Naive thymus-derived CD8-positive, alpha-beta T cell (primary cell): Measurements from ENCODE around the gene TEX44. TPM values are rescaled to one million over a fixed set of nuclear protein-coding genes. Genes with fewer than 3 reads are reported as not detected.

Experiments
- ATAC-seq, 2 donors: fragments of 150-1000 bp; cut with Tn5 transposase in 1 of 2; sonication (Bioruptor Pico), chemical (Tn5 transposase) in 1 of 2; 1 replicate in 1 of 2; 2 replicates in 1 of 2; pipeline ENCODE4 v1.10.0; 2021; ENCODE audit warnings: mild to moderate bottlenecking in 2 of 2, moderate library complexity in 2 of 2
- POLR2A ChIA-PET: fragments of 350-600 bp; sonication (Branson Sonifier 250); formaldehyde crosslinking; loops from one replicate; lab custom pipeline; 2021; ENCODE audit warnings: antibody characterized with exemption; lab: Charles Lee
- DNase-seq, 10 donors: peaks; one replicate each; pipeline versions ENCODE4 v3.0.0 to v3.0.0-alpha.2; 2020 to 2022
- H3K27ac Mint-ChIP-seq, 10 donors: one replicate each; pipeline ENCODE4 v1.8.0; 2020 to 2022; ENCODE audit warnings: mild to moderate bottlenecking in 10 of 10, mixed read lengths in 10 of 10, moderate library complexity in 4 of 10, inconsistent platforms in 1 of 10
- H3K27me3 Mint-ChIP-seq, 5 donors: one replicate each; pipeline ENCODE4 v1.8.0; 2021 to 2022; ENCODE audit warnings: mixed read lengths in 5 of 5
- H3K36me3 Mint-ChIP-seq, 3 donors: one replicate each; pipeline ENCODE4 v1.8.0; 2020 to 2022; ENCODE audit warnings: mixed read lengths in 3 of 3, mild to moderate bottlenecking in 2 of 3, inconsistent platforms in 1 of 3
- H3K4me1 Mint-ChIP-seq, 4 donors: one replicate each; pipeline ENCODE4 v1.8.0; 2021 to 2022; ENCODE audit warnings: mixed read lengths in 4 of 4
- H3K4me3 Mint-ChIP-seq, 10 donors: one replicate each; pipeline ENCODE4 v1.8.0; 2020 to 2022; ENCODE audit warnings: mild to moderate bottlenecking in 10 of 10, mixed read lengths in 10 of 10, moderate library complexity in 6 of 10, inconsistent platforms in 1 of 10
- H3K9me3 Mint-ChIP-seq, 9 donors: one replicate each; pipeline ENCODE4 v1.8.0; 2020 to 2022; ENCODE audit warnings: mixed read lengths in 9 of 9, mild to moderate bottlenecking in 3 of 9, inconsistent platforms in 1 of 9, moderate library complexity in 1 of 9
- polyA plus RNA-seq, 3 donors: library from polyadenylated mRNA; unstranded; fragments of 300-500 nt; fragmentation: Illumina TruSeq; gene quantifications; one replicate each; pipeline ENCODE4 v1.2.3, GENCODE V29; 2021
- total RNA-seq, 8 experiments: library from RNA in 2 of 8; stranded (reverse) in 2 of 8; gene quantifications; one replicate each; pipeline ENCODE4 v1.2.3 and lab custom pipeline; 2021 to 2026

TEX44 gene
- total and polyA plus RNA-seq, 5 experiments from 2014 or later: not detected

DNA sequence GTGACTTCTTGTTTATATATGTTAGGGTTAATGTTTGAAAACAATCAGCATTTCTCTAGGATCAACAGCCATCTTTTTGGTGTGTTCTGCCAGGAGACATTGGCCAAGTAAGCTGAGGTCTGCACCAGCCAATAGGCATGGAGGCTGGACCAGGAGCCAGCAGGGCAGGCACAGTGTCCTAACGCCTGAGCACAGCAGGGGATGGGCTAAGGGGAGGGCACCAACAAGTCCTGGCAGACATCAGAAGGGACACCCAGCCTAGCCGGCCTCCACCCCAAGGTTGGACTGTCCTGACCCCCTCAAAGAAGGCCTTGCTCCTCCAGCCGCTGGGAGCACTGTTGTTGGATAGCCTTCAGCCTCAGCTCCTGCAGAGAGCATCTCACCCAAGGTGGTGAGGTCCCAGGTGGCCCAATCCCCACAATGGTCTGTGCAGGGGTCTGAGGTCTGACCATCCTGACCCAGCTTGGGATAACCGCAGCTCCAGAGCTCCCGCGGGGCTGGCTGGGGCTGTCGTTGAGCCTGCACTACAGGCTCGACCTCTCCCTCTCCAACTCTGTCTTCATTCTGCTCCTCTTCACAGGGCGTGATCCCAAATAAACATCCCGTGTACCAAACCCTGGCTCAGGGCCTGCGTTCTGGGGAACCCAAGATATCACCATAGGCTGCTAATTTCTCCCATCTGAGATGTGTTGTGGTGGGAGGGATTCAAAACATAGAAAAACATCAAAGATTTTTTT, 8.1 kb downstream of the TEX44 start:
- no peak for ATAC-seq
- POLR2A ChIA-PET: interaction anchor here (0.5 kb wide), 1 partner anchor 8 kb away, joined by 3 read pairs; no protein-coding TSS in a partner anchor
- Mint-ChIP-seq H3K4me1 (peaks cover 7 to 22% (median 9%) of the 10 kb centered on the region in 4 donors), H3K27me3 (peaks cover 0 to 3% (median 0%) of the 10 kb centered on the region in 5 donors), H3K27ac (peak overlapping the region in 2 of 10 donors; percentile 72 to 79), H3K36me3 (no peaks in the 10 kb centered on the region), H3K4me3 (no peak overlapping the region), H3K9me3 (no peaks in the 10 kb centered on the region)
- no peak for DNase-seq

- POLR2A ChIA-PET: no interaction called here
- peak; percentile 29 to 37 for ATAC-seq
- DNase-seq: peak; percentile 42 to 87 (median 68)
- H3K36me3 Mint-ChIP-seq: no peaks in the 10 kb centered on the region
- peak overlapping the region in 9 of 10 donors; percentile 6 to 96 (median 86) for H3K27ac Mint-ChIP-seq
- H3K4me1 Mint-ChIP-seq: peaks cover 7 to 25% (median 9%) of the 10 kb centered on the region in 4 donors
- no peaks in the 10 kb centered on the region for H3K9me3 Mint-ChIP-seq
- H3K4me3 Mint-ChIP-seq: peak overlapping the region in 3 of 10 donors; percentile 31 to 68 (median 62)
- H3K27me3 Mint-ChIP-seq: peaks cover 0 to 7% (median 0%) of the 10 kb centered on the region in 5 donors
These were observed 8.9 kb downstream of the TEX44 start for GRCh38 chr2:231601356-231602229.

- Mint-ChIP-seq H3K4me1 (peaks cover 7 to 25% (median 9%) of the 10 kb centered on the region in 4 donors), H3K36me3 (no peaks in the 10 kb centered on the region), H3K27me3 (peaks cover 0 to 7% (median 0%) of the 10 kb centered on the region in 5 donors), H3K4me3 (peak overlapping the region in 4 of 10 donors; percentile 30 to 67 (median 45)), H3K9me3 (no peaks in the 10 kb centered on the region), H3K27ac (peak overlapping the region in 9 of 10 donors; percentile 29 to 96 (median 88))
- DNase-seq: no peak
- POLR2A ChIA-PET: no interaction called here
- ATAC-seq: no peak
These were observed 10.3 kb downstream of the TEX44 start for GRCh38 chr2:231602859-231603467.

DNA sequence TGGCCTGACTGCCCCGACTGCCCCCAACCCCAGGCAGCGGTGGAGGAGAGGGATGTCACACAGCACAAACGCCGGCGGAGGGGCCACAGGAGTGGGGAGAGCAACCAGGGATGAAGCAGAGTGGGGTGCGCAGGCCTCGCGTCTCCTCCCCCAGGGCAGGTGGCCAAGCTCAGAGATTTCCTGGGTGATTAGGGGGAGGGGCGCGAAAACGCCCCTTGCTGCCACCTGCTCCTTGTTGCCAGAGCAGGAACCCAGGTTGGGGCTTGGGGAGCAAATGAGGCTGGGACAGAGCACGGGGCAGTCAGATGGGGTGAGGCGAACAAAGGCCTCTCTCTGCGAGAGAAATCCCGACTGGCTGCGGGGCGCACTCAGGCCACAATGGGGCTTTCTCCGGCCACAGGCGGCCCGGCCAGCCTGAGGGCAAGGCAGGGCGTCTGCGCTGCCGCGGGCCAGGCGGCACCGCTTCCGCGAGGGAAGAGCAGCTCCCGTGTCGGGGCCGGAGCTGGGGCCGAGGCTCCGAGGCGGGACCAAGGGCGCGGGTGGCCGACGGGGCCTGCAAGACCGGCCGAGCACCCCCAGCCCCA, 11.5 kb downstream of the TEX44 start:
- peak in 4 of 10 donors; percentile 28 to 55 (median 50) for DNase-seq
- Mint-ChIP-seq H3K9me3 (no peaks in the 10 kb centered on the region), H3K36me3 (no peaks in the 10 kb centered on the region), H3K4me3 (peak overlapping the region; percentile 39 to 81 (median 66)), H3K27me3 (peaks cover 0 to 7% (median 0%) of the 10 kb centered on the region in 5 donors), H3K27ac (peak overlapping the region in 9 of 10 donors; percentile 29 to 96 (median 88)), H3K4me1 (peaks cover 7 to 25% (median 9%) of the 10 kb centered on the region in 4 donors)
- ATAC-seq: peak in 1 of 2 donors; percentile 13
- POLR2A ChIA-PET: interaction anchor here (0.7 to 1.7 kb wide), 8 partner anchors 10 to 106 kb away, joined by 3 to 6 read pairs (median 4); partner anchors contain the start of gene PTMA

DNA sequence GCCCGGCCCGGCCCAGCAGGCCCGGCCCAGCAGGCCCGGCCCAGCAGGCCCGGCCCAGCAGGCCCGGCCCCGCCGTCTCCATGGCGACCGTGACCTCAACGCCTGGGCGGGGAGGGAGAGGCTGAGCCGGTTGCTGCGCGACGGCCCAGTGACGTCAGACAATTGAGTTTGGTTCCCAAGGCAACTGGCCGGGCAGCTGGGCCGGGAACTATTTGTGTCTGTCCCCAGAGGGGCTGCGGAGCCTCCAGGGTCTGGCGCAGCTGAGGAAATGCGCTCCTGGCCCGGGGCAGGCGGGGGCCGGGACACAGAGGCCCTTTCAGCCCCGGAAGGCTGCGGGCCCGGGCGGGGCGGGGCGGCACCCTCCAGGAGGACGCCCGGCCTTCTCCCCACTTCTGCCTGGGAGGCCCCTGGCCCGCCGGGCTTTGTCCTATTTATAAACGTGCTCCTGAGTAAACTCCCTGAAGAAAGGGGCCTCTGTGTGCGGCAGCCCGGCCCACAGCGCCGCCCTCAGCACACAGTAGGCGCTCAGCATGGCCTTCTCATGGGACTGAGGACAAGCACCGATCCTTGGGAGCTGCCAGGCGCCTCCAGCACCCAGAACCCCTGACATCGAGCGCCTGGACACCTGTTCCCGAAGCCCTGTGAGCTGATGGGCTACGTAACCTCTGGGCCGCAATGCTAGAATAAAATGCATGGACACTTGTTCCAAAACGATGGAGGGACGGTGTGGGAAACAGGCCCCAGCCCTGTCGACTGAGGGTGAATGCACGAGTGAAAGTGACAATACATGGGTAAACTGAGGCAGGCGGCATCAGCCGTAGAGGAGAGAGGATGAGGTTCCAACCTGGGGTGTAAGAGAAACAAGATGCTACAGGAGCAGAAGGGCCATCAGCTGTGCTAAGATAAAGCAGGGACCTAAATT, 12.3 kb downstream of the TEX44 start:
- peak; percentile 90 to 99 (median 94) for DNase-seq
- no peaks in the 10 kb centered on the region for H3K9me3 Mint-ChIP-seq
- POLR2A ChIA-PET: interaction anchor here (0.7 to 1.7 kb wide), 7 partner anchors 9 to 103 kb away, joined by 3 to 6 read pairs (median 4); partner anchors contain the start of gene PTMA
- H3K36me3 Mint-ChIP-seq: no peaks in the 10 kb centered on the region
- ATAC-seq: peak; percentile 82
- peak overlapping the region; percentile 61 to 84 (median 70) for H3K4me3 Mint-ChIP-seq
- H3K27me3 Mint-ChIP-seq: peaks cover 0 to 7% (median 0%) of the 10 kb centered on the region in 5 donors
- peaks cover 7 to 25% (median 9%) of the 10 kb centered on the region in 4 donors for H3K4me1 Mint-ChIP-seq
- H3K27ac Mint-ChIP-seq: peak overlapping the region; percentile 60 to 97 (median 92)

DNA sequence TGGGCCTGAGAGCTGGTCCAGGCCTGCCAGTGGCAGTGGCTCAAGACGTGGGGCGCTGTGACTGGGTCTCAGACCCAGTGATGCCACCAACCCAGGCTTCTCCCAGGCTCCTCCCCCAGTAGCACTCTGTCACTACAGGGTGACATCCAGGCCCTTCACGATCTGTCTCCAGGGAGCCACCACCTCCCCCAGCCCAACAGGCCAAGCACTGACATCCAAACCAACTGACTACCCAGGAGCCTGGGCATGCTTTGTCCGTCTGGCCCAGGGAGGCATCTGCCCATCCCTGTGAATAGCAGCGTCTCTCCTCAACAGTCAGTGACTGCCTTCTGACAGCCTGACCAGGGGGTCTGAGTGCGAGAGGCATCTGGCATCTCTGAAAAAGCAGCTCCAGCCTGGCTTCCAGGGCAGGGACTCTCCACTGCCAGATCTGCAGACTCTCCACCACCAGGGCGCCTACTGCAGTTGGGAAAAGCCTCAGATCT, 13.0 kb downstream of the TEX44 start:
- Mint-ChIP-seq H3K36me3 (no peaks in the 10 kb centered on the region), H3K9me3 (no peaks in the 10 kb centered on the region), H3K27me3 (peaks cover 0 to 7% (median 0%) of the 10 kb centered on the region in 5 donors), H3K27ac (peak overlapping the region in 9 of 10 donors; percentile 69 to 97 (median 91)), H3K4me3 (peak overlapping the region; percentile 41 to 76 (median 63)), H3K4me1 (peaks cover 7 to 27% (median 9%) of the 10 kb centered on the region in 4 donors)
- DNase-seq: no peak
- POLR2A ChIA-PET: interaction anchor here (0.7 to 1.6 kb wide), 3 partner anchors 56 to 70 kb away, joined by 3 to 6 read pairs (median 4); no protein-coding TSS in a partner anchor
- ATAC-seq: no peak

DNA sequence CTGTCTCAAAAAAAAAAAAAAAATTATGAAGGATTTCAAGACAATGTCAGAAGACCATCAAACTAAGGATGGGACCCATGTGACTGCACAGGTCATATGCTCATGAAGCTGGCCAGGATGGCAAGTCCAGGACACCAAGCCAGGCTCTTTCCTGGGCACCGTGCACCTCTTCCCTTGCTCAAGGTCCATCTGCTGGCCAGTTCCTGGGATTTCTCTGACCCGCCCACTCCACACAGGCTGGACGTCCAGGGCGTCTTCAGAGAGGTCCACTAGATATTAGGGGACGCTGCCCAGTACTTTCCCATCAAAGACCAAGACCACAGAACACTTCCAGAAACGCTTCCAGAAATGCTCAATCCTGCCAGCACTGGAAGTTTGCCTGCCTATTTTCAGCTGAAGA, 14.3 kb downstream of the TEX44 start:
- Mint-ChIP-seq H3K27ac (peak overlapping the region in 4 of 10 donors; percentile 63 to 96 (median 89)), H3K4me3 (no peak overlapping the region)
- POLR2A ChIA-PET: interaction anchor here (0.6 to 0.7 kb wide), 2 partner anchors 21 to 1883 kb away, joined by 3 to 5 read pairs; no protein-coding TSS in a partner anchor

DNA sequence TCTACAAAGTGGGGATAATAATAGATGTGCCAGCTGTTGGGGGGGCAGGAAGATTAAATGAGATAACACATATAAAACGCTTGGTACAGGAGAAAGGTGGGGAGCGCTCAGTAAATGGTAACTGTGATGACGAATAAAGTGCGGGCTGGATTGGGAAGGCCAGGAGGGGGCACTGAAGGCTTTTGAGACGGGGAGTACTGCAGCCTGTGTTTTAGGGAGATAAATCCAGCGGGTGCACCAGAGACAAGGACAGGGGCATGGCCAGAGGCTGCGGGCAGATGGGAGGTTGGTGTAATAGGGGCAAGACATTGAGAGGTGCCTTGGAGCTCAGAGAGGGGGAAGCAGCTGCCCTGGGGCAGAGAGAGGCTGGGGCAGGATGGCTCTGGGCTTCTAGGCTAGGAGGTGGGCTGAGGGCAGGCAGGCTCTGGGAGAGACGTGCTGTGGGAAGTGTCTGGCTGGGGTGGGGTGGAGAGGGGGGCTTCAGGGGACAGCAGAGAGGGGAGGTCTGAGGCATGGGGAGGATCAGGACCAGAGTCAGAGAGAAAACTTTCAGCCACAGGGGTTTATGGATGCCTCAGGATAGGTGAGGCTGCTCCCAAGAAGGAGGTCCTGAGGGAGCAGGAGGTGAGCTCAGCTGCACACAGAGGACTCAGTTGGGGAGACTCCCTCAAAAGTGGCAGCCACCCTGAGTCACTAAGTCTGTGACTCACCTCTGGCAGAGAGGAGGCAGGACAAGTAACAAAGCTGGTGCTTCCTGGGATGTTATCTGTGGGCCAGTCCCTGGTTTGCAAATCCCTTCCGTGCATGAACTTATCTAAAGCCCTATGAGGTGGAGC, 18.8 kb downstream of the TEX44 start:
- DNase-seq (no peak), ATAC-seq (no peak)
- H3K36me3 Mint-ChIP-seq: no peaks in the 10 kb centered on the region
- H3K9me3 Mint-ChIP-seq: no peaks in the 10 kb centered on the region
- H3K27ac Mint-ChIP-seq: peak overlapping the region in 6 of 10 donors; percentile 28 to 77 (median 63)
- H3K27me3 Mint-ChIP-seq: no peaks in the 10 kb centered on the region
- H3K4me3 Mint-ChIP-seq: peak overlapping the region in 3 of 10 donors; percentile 30 to 84 (median 60)
- POLR2A ChIA-PET: interaction anchor here (1.6 to 5.7 kb wide), 4 partner anchors 65 to 102 kb away, joined by 5 to 53 read pairs (median 40); partner anchors contain the start of gene PTMA
- H3K4me1 Mint-ChIP-seq: peaks cover 7 to 37% (median 24%) of the 10 kb centered on the region in 4 donors

More for the DNA sequence above, 14.3 kb downstream of the TEX44 start:
- no peak for ATAC-seq
- no peaks in the 10 kb centered on the region for H3K36me3 Mint-ChIP-seq
- peaks cover 5 to 33% (median 9%) of the 10 kb centered on the region in 4 donors for H3K4me1 Mint-ChIP-seq
- no peak for DNase-seq
- peaks cover 0 to 5% (median 0%) of the 10 kb centered on the region in 5 donors for H3K27me3 Mint-ChIP-seq
- H3K9me3 Mint-ChIP-seq: no peaks in the 10 kb centered on the region

GRCh38 chr2:231612109-231612455, 19.4 kb downstream of the TEX44 start:
- Mint-ChIP-seq H3K27me3 (no peaks in the 10 kb centered on the region), H3K4me3 (peak overlapping the region in 3 of 10 donors; percentile 30 to 84 (median 60)), H3K27ac (peak overlapping the region in 3 of 10 donors; percentile 54 to 93 (median 77)), H3K9me3 (no peaks in the 10 kb centered on the region), H3K4me1 (peaks cover 7 to 37% (median 27%) of the 10 kb centered on the region in 4 donors), H3K36me3 (no peaks in the 10 kb centered on the region)
- ATAC-seq (no peak), DNase-seq (no peak)
- POLR2A ChIA-PET: interaction anchor here (1.6 to 5.7 kb wide), 4 partner anchors 64 to 101 kb away, joined by 5 to 53 read pairs (median 40); partner anchors contain the start of gene PTMA
